ENCODE results near the gene LRP1B. TPM values are rescaled to one million over a fixed set of nuclear protein-coding genes. Genes with fewer than 3 reads are reported as not detected.

The LRP1B gene
- total RNA-seq, 1 donor from 2014 or later, result 0.25 TPM

DNA sequence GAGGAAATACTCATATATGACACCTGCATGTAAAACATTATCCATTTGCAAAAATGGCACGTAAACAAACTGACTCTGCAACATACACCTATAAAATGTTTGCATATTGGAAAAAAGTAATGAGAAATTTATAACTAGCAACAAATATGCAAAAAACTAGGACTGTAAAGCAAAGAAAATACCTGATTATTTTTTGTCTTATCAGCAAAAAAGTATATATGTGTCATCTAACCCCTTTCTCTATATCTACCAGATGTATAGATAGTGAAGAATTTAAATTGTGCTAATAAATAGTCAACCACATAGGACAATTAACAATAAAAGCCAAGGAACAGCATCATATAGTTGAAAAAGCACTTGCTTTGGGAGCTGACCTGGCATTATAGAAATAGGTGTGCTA, 543.8 kb downstream of the LRP1B start:
- Mint-ChIP-seq H3K9me3 (ENCODE audit: low read depth) (no peaks in the 10 kb centered on the region), H3K36me3 (ENCODE audit: low read depth) (no peaks in the 10 kb centered on the region), H3K4me1 (ENCODE audit: low read depth) (no peaks in the 10 kb centered on the region), H3K27me3 (ENCODE audit: low read depth) (no peaks in the 10 kb centered on the region), H3K27ac (ENCODE audit: unreplicated experiment) (no peak overlapping the region), H3K4me3 (ENCODE audit: unreplicated experiment) (no peak overlapping the region)
- TF ChIP-seq, protein P1, sequence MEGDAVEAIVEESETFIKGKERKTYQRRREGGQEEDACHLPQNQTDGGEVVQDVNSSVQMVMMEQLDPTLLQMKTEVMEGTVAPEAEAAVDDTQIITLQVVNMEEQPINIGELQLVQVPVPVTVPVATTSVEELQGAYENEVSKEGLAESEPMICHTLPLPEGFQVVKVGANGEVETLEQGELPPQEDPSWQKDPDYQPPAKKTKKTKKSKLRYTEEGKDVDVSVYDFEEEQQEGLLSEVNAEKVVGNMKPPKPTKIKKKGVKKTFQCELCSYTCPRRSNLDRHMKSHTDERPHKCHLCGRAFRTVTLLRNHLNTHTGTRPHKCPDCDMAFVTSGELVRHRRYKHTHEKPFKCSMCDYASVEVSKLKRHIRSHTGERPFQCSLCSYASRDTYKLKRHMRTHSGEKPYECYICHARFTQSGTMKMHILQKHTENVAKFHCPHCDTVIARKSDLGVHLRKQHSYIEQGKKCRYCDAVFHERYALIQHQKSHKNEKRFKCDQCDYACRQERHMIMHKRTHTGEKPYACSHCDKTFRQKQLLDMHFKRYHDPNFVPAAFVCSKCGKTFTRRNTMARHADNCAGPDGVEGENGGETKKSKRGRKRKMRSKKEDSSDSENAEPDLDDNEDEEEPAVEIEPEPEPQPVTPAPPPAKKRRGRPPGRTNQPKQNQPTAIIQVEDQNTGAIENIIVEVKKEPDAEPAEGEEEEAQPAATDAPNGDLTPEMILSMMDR (IDR thresholded peaks at IDR 0.05), result no peak
- no peak for DNase-seq (ENCODE audit: low spot score)

DNA sequence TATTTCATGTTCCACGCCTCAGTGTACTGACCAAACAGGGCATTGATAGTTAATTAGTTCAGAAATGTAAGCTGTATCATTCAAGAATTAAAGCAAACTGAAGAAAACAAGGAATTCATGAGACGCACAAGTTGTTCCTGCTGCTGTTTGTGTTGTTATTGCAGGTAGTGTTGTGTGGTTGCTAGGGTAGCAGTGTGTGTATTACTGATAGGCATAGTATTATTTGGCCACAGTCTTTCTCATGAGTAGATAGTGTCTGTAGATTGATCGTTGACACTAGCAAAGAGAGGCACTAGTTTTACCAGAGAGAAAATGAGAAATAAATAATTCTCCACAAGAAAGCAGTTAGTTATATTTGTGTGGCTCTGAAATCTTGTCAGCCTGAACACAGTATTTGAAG, 548.6 kb downstream of the LRP1B start:
- H3K27ac Mint-ChIP-seq (ENCODE audit: unreplicated experiment), result no peak overlapping the region
- no peaks in the 10 kb centered on the region for H3K4me1 Mint-ChIP-seq (ENCODE audit: low read depth)
- DNase-seq (ENCODE audit: low spot score), result no peak
- H3K27me3 Mint-ChIP-seq (ENCODE audit: low read depth), result no peaks in the 10 kb centered on the region
- H3K4me3 Mint-ChIP-seq (ENCODE audit: unreplicated experiment), result no peak overlapping the region
- H3K9me3 Mint-ChIP-seq (ENCODE audit: low read depth), result peaks cover 2% of the 10 kb centered on the region
- TF ChIP-seq, protein P1 (IDR thresholded peaks at IDR 0.05), result no peak
- no peaks in the 10 kb centered on the region for H3K36me3 Mint-ChIP-seq (ENCODE audit: low read depth)

DNA sequence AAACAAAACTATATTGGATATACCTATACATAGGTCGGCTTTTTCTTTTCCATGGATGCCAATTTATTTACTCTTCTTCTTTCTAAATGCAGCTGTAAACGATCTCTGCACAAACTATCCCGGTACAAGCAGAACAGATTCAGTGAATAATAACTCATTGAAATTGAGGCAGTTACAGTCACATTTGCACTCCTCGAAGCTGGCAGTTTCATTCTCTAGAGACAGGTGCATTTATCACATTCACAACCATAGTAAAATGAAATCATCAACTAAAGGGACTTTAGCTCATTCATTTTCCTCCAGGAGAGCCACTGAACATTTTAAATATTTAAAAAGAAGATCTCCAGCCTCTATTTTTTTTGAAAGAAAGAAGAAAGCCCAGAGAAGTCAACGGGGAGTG, 551.7 kb downstream of the LRP1B start:
- no peaks in the 10 kb centered on the region for H3K27me3 Mint-ChIP-seq (ENCODE audit: low read depth)
- TF ChIP-seq, protein P1 (IDR thresholded peaks at IDR 0.05), result no peak
- no peaks in the 10 kb centered on the region for H3K4me1 Mint-ChIP-seq (ENCODE audit: low read depth)
- peaks cover 9% of the 10 kb centered on the region for H3K9me3 Mint-ChIP-seq (ENCODE audit: low read depth)
- H3K4me3 Mint-ChIP-seq (ENCODE audit: unreplicated experiment), result no peak overlapping the region
- no peak for DNase-seq (ENCODE audit: low spot score)
- peaks cover 1% of the 10 kb centered on the region for H3K36me3 Mint-ChIP-seq (ENCODE audit: low read depth)
- no peak overlapping the region for H3K27ac Mint-ChIP-seq (ENCODE audit: unreplicated experiment)

DNA sequence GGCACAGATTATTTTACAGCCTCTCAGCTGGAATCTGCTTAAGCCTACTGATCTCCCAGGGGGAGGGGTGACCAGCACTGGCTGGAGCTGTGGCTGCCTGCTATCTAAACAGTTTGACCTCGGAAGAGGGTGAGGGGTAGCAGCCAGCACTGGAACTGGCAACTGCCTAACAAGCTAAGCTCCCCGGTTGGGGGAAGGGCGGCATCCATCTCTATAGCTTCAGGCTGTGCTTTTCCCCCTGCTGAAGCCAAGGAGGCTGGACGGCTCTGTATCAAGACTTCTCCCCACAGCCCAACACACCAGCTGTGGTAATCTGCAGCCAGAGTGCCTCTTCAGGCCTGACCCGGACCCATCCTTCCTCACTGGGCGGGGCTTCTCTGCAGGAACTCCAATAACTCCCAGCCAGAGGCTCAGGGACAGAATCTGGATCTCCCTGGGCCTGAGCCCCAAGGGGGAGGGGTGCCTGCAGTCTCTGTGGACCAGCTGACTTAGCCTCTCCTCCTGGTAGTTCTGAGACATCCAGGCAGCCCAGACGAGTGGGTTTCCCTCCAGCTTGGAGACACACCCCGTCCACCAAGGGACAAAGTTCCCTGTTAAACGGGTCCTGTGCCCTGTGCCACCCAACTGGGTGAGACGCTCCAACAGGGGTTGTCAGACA, 560.2 kb downstream of the LRP1B start:
- H3K36me3 Mint-ChIP-seq (ENCODE audit: low read depth), result no peaks in the 10 kb centered on the region
- no peak overlapping the region for H3K4me3 Mint-ChIP-seq (ENCODE audit: unreplicated experiment)
- H3K27me3 Mint-ChIP-seq (ENCODE audit: low read depth), result no peaks in the 10 kb centered on the region

DNA sequence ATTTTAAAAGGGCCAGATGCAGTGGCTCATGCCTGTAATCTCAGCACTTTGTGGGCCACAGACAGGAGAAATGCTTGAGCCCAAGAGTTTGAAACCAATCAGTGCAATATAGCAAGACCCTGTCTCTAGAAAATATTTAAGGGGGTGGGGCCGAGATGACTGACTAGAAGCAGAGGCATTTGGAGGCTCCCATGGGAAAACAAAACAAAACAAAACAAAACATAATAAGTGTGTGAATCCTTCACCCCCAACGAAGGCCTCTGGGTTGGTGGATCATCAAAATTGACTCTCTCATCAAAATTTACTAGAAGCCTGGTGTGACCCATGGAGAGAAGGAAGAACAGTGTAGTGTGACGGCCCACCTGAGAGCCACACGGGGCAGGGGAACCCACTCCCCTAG, 560.9 kb downstream of the LRP1B start:
- peaks cover 34% of the 10 kb centered on the region for H3K9me3 Mint-ChIP-seq (ENCODE audit: low read depth)
- no peak overlapping the region for H3K4me3 Mint-ChIP-seq (ENCODE audit: unreplicated experiment)
- TF ChIP-seq, protein P1 (IDR thresholded peaks at IDR 0.05), result no peak
- no peaks in the 10 kb centered on the region for H3K27me3 Mint-ChIP-seq (ENCODE audit: low read depth)
- H3K27ac Mint-ChIP-seq (ENCODE audit: unreplicated experiment), result no peak overlapping the region
- no peaks in the 10 kb centered on the region for H3K36me3 Mint-ChIP-seq (ENCODE audit: low read depth)
- no peaks in the 10 kb centered on the region for H3K4me1 Mint-ChIP-seq (ENCODE audit: low read depth)
- no peak for DNase-seq (ENCODE audit: low spot score)

More for the DNA sequence above, 560.2 kb downstream of the LRP1B start:
- TF ChIP-seq, protein P1 (IDR thresholded peaks at IDR 0.05), result no peak
- DNase-seq (ENCODE audit: low spot score), result no peak
- H3K27ac Mint-ChIP-seq (ENCODE audit: unreplicated experiment), result no peak overlapping the region
- peaks cover 34% of the 10 kb centered on the region for H3K9me3 Mint-ChIP-seq (ENCODE audit: low read depth)
- no peaks in the 10 kb centered on the region for H3K4me1 Mint-ChIP-seq (ENCODE audit: low read depth)
